Measurements from ENCODE around the gene IER3IP1. TPM values are rescaled to one million over a fixed set of nuclear protein-coding genes. Genes with fewer than 3 reads are reported as not detected.
"Not testable (repeated sequence)": the region's sequence is repeated elsewhere in the genome, so short reads cannot be mapped to it uniquely, and the experiment has no call there.

The IER3IP1 gene, protein sequence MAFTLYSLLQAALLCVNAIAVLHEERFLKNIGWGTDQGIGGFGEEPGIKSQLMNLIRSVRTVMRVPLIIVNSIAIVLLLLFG
- total RNA-seq = 10 to 100 TPM; 17.0 to 21.9 TPM
- polyA plus RNA-seq (ENCODE audit: insufficient read length in 2 of 2) = 10 to 100 TPM; 16.7 to 19.8 TPM
- long read RNA-seq, donor 1, transcript IER3IP1-201 (3 exons, 3,689 nt) = major isoform, 50 of 65 reads
- long read RNA-seq, donor 1, partial matches to known transcripts = 15 of 65 reads
- long read RNA-seq, donor 1, other reads (novel, unspliced or antisense) = 0 of 65 reads
- long read RNA-seq, donor 2, transcript IER3IP1-201 (3 exons, 3,689 nt) = major isoform, 20 of 20 reads
- long read RNA-seq, donor 2, partial matches to known transcripts = 0 of 20 reads
- long read RNA-seq, donor 2, other reads (novel, unspliced or antisense) = 0 of 20 reads
- long read RNA-seq, donor 3, transcript IER3IP1-201 (3 exons, 3,689 nt) = major isoform, 24 of 24 reads
- long read RNA-seq, donor 3, partial matches to known transcripts = 0 of 24 reads
- long read RNA-seq, donor 3, other reads (novel, unspliced or antisense) = 0 of 24 reads
- long read RNA-seq, donor 4, transcript IER3IP1-201 (3 exons, 3,689 nt) = major isoform, 83 of 106 reads
- long read RNA-seq, donor 4, partial matches to known transcripts = 23 of 106 reads
- long read RNA-seq, donor 4, other reads (novel, unspliced or antisense) = 0 of 106 reads

- Histone ChIP-seq H3K4me3 (ENCODE audit: low read depth, low read length) (peak within 1 kb of the TSS; percentile 88), H3K27ac (ENCODE audit: low read depth, low read length) (peak within 1 kb of the TSS; percentile 84), H3K9me3 (ENCODE audit: control insufficient read depth, insufficient read depth, low read length) (no peaks in the 10 kb centered on the region), H3K27me3 (ENCODE audit: control insufficient read depth, insufficient read depth, low read length) (no peaks in the 10 kb centered on the region), H3K36me3 (ENCODE audit: control insufficient read depth, insufficient read depth, low read length) (no peaks in the 10 kb centered on the region), H3K4me1 (ENCODE audit: control insufficient read depth, insufficient read depth, low read length) (peaks cover 8% of the 10 kb centered on the region)
- WGBS (ENCODE audit: insufficient coverage) = under 1% methylated on average over 47 of the region's 48 CpGs
- peak; percentile 70 to 97 (median 87) for DNase-seq (ENCODE audit: low read depth in 4 of 6, low spot score in 6 of 6)
These were observed at the start of gene IER3IP1 for GRCh38 chr18:47175898-47176575. Gene IER3IP1, minus strand, starts transcription at chr18:47176364. Its CDS starts 87 bp downstream, at chr18:47176277.

GRCh38 chr18:47215554-47216138 lies 39.5 kb upstream of the IER3IP1 start:
- H3K27me3 ChIP-seq (ENCODE audit: control insufficient read depth, insufficient read depth, low read length) = peaks cover 19% of the 10 kb centered on the region
- no peak overlapping the region for H3K27ac ChIP-seq (ENCODE audit: low read depth, low read length)
- H3K4me1 ChIP-seq (ENCODE audit: control insufficient read depth, insufficient read depth, low read length) = no peaks in the 10 kb centered on the region
- no peak overlapping the region for H3K4me3 ChIP-seq (ENCODE audit: low read depth, low read length)
- peak; percentile 41 to 94 (median 60) for DNase-seq (ENCODE audit: low read depth in 4 of 6, low spot score in 6 of 6)
- no peaks in the 10 kb centered on the region for H3K9me3 ChIP-seq (ENCODE audit: control insufficient read depth, insufficient read depth, low read length)
- WGBS (ENCODE audit: insufficient coverage) = 0% methylated on average over 1 of the region's 5 CpGs
- no peaks in the 10 kb centered on the region for H3K36me3 ChIP-seq (ENCODE audit: control insufficient read depth, insufficient read depth, low read length)

DNA sequence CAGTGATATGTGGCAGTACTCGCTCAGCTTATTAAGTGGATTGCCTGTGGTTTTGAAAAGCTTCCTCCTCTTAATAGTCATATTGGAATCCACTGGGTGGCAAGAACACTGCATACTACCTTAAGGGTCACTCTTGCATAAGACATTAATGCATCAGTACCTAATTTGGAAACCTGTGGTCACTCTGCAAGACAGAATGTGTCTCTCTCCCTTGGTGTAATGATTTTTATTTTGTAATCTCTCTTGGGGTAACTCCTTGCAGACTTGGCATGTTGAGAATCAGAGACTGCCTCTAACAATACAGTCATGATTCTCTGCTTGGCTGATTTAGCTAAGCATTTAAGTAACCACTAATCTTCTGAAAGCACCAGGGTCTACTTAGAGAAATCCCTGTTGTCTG lies 33.0 kb upstream of the IER3IP1 start:
- peak in 1 of 6 donors; percentile 77 for DNase-seq (ENCODE audit: low read depth in 4 of 6, low spot score in 6 of 6)

DNA sequence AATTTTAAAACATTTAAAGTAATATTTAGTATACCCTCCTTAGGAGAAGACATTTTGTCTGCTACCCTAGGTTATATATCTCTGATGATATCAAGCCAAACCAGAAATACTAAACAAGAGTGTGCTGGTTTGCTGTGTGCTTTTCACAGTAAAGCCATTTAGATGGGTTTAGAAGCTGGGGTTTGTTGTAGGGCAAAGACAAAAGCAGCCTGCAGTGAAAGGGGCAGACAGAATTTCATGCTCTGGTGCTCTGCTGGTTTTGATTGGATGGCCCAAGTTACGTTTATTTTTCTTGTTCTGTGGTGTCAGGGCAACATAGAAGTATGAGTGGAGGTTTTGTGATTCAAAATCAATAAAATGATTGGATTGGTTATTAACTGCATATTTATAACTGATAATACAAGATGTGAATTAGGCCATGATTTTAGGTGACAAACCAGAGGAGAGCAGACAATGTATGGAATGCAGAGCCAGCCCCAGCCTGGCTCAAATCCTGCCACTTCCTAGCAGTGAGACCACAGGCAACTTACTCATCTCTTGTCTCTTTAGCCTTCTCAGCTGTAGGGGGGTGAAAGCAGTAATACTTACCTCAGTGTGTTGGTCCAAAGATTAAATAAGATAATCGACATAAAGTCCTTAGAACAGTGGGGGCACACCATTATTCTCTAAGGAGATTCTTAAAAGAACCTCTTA lies 30.9 kb upstream of the IER3IP1 start:
- H3K27me3 ChIP-seq (ENCODE audit: control insufficient read depth, insufficient read depth, low read length) = peaks cover 7% of the 10 kb centered on the region
- no peak for DNase-seq (ENCODE audit: low read depth in 4 of 6, low spot score in 6 of 6)
- H3K4me3 ChIP-seq (ENCODE audit: low read depth, low read length) = no peak overlapping the region
- no peaks in the 10 kb centered on the region for H3K4me1 ChIP-seq (ENCODE audit: control insufficient read depth, insufficient read depth, low read length)
- no peak overlapping the region for H3K27ac ChIP-seq (ENCODE audit: low read depth, low read length)
- H3K36me3 ChIP-seq (ENCODE audit: control insufficient read depth, insufficient read depth, low read length) = no peaks in the 10 kb centered on the region
- WGBS (ENCODE audit: insufficient coverage) = 20% methylated on average over 1 of the region's 2 CpGs
- no peaks in the 10 kb centered on the region for H3K9me3 ChIP-seq (ENCODE audit: control insufficient read depth, insufficient read depth, low read length)

More for the DNA sequence above, 33.0 kb upstream of the IER3IP1 start:
- Histone ChIP-seq H3K4me3 (ENCODE audit: low read depth, low read length) (no peak overlapping the region), H3K36me3 (ENCODE audit: control insufficient read depth, insufficient read depth, low read length) (no peaks in the 10 kb centered on the region), H3K9me3 (ENCODE audit: control insufficient read depth, insufficient read depth, low read length) (no peaks in the 10 kb centered on the region), H3K4me1 (ENCODE audit: control insufficient read depth, insufficient read depth, low read length) (no peaks in the 10 kb centered on the region), H3K27ac (ENCODE audit: low read depth, low read length) (no peak overlapping the region), H3K27me3 (ENCODE audit: control insufficient read depth, insufficient read depth, low read length) (peaks cover 13% of the 10 kb centered on the region)
- no CpG with 5 or more reads among the region's 1 CpG for WGBS (ENCODE audit: insufficient coverage)

DNA sequence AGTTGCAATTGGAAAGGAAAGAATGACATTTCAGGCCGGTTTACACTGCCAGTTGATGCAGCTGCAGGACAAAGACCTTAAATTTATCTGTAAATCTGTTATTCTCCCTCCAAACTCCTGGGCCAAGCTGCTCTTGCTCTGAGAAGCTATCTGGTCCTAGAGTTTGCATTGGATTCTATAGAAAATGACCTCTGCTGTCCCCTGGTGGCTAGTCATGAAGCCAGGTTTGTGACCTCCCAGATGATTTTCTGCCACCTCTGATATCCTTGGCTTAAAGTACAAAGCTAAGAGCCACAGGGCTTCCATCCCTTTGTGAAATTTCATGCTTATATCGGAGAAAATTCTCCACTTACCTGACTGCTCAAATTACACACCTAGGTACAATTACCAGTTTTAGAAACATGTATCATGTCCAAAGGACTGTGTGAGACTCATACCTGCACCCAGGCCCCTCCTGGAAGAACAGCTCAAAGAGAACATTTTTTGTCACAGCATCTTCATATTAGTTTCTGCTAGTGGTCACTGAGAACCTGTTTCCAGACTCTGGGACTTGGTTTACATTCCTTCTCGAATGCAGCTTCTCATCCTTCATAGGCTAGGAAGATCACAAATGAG lies 28.9 kb upstream of the IER3IP1 start:
- H3K36me3 ChIP-seq (ENCODE audit: control insufficient read depth, insufficient read depth, low read length) = no peaks in the 10 kb centered on the region
- no peaks in the 10 kb centered on the region for H3K27me3 ChIP-seq (ENCODE audit: control insufficient read depth, insufficient read depth, low read length)
- H3K4me1 ChIP-seq (ENCODE audit: control insufficient read depth, insufficient read depth, low read length) = no peaks in the 10 kb centered on the region
- no peaks in the 10 kb centered on the region for H3K9me3 ChIP-seq (ENCODE audit: control insufficient read depth, insufficient read depth, low read length)
- no peak overlapping the region for H3K27ac ChIP-seq (ENCODE audit: low read depth, low read length)
- no peak overlapping the region for H3K4me3 ChIP-seq (ENCODE audit: low read depth, low read length)
- peak in 3 of 6 donors; percentile 9 to 71 (median 32) for DNase-seq (ENCODE audit: low read depth in 4 of 6, low spot score in 6 of 6)
- 92% methylated on average over 1 of the region's 3 CpGs for WGBS (ENCODE audit: insufficient coverage)

DNA sequence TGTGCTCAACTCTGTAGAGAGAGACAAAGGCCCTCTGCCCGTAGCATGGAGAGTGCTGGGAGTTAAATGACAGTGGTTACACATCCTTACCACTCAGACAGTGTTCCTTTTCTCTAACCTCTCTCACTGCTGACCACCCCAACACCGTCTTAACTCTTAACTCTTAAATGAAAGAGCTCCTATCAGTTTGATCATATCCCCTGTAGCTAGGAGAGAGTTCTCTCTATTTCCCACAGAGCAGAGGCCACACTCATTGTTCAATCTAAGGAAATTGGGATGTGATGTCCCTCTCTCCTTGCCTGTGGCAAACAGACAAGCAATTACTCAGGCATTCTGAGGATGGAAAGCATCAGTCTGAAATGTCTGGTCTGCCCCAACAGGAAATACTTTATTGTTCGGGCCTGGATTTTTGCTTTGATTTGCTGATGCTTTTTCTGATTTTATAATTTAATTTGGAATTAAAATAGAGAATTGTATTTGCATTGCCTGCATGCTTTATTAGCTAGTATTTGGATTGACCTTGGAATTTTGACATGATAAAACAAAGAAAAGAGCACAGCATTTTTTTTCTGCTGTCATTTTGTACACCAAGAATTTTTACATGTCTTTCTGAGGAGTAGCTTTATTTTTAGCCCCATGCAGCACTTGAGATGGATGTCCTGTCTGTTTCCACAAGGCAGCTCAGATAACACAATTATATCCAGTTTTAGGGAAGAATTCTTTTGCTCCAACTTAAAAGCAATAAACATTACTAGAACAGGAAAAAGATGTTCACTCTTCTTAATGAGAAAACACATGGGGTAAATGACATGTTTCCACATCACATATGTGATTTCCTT lies 27.7 kb upstream of the IER3IP1 start:
- H3K9me3 ChIP-seq (ENCODE audit: control insufficient read depth, insufficient read depth, low read length) = no peaks in the 10 kb centered on the region
- WGBS (ENCODE audit: insufficient coverage) = 100% methylated on average over 1 of the region's 3 CpGs
- no peaks in the 10 kb centered on the region for H3K36me3 ChIP-seq (ENCODE audit: control insufficient read depth, insufficient read depth, low read length)
- H3K4me1 ChIP-seq (ENCODE audit: control insufficient read depth, insufficient read depth, low read length) = no peaks in the 10 kb centered on the region
- H3K27ac ChIP-seq (ENCODE audit: low read depth, low read length) = no peak overlapping the region
- no peaks in the 10 kb centered on the region for H3K27me3 ChIP-seq (ENCODE audit: control insufficient read depth, insufficient read depth, low read length)
- no peak for DNase-seq (ENCODE audit: low read depth in 4 of 6, low spot score in 6 of 6)
- no peak overlapping the region for H3K4me3 ChIP-seq (ENCODE audit: low read depth, low read length)

DNA sequence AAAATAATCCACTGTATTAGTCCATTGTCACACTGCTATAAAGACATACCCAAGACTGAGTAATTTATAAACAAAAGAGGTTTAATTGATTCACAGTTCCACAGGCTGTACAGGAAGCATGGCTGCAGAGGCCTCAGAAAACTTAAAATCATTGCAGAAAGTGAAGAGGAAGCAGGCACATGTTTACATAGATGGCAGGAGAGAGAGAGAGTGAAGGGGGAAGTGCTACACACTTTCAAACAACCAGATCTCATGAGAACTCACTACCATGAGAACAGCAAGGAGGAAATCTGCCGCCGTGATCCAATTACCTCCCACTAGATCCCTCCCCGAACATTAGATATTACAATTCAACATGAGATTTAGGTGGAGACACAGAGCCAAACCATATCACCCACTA lies 19.8 kb upstream of the IER3IP1 start:
- not testable (repeated sequence) for H3K4me1 ChIP-seq (ENCODE audit: control insufficient read depth, insufficient read depth, low read length); H3K27ac ChIP-seq (ENCODE audit: low read depth, low read length); H3K36me3 ChIP-seq (ENCODE audit: control insufficient read depth, insufficient read depth, low read length); H3K9me3 ChIP-seq (ENCODE audit: control insufficient read depth, insufficient read depth, low read length); H3K27me3 ChIP-seq (ENCODE audit: control insufficient read depth, insufficient read depth, low read length); H3K4me3 ChIP-seq (ENCODE audit: low read depth, low read length); DNase-seq (ENCODE audit: low read depth in 4 of 6, low spot score in 6 of 6)
- no CpG with 5 or more reads among the region's 3 CpGs for WGBS (ENCODE audit: insufficient coverage)

DNA sequence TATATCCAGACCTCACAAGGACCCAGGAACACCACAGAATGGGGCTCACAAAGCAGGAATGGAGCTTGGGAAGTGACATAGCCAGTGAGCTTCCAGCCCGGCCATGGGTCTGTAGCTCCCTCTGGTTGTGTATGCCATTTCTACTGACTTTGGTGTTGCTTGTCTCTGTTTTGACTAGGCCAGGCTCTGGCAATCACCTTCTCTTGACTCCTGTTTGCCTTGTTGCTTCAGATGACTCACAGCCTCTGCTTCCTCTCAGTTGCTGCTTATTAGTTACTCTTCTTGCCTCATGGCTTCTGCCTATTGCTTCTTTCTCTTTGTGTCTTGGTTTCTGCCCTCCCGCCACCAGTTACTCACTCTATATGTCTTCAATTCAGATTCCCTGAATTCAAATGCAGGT lies 15.8 kb upstream of the IER3IP1 start:
- DNase-seq (ENCODE audit: low read depth in 4 of 6, low spot score in 6 of 6) = no peak
- H3K27me3 ChIP-seq (ENCODE audit: control insufficient read depth, insufficient read depth, low read length) = no peaks in the 10 kb centered on the region
- H3K36me3 ChIP-seq (ENCODE audit: control insufficient read depth, insufficient read depth, low read length) = no peaks in the 10 kb centered on the region
- no peak overlapping the region for H3K4me3 ChIP-seq (ENCODE audit: low read depth, low read length)
- no peak overlapping the region for H3K27ac ChIP-seq (ENCODE audit: low read depth, low read length)
- H3K9me3 ChIP-seq (ENCODE audit: control insufficient read depth, insufficient read depth, low read length) = no peaks in the 10 kb centered on the region
- 100% methylated on average over 1 of the region's 2 CpGs for WGBS (ENCODE audit: insufficient coverage)
- H3K4me1 ChIP-seq (ENCODE audit: control insufficient read depth, insufficient read depth, low read length) = no peaks in the 10 kb centered on the region

Data from spinal cord (tissue), 10 donors.